IMR-90 (cell line): Measurements from ENCODE around the gene KLHL7. TPM values are rescaled to one million over a fixed set of nuclear protein-coding genes. Genes with fewer than 3 reads are reported as not detected.
A peak's percentile ranks its signal among the peaks of the same experiment; 100 is the strongest.

Experiments used
- ATAC-seq: fragments of 200-7000 bp; cut with Tn5 transposase; 2 replicates; pipeline ENCODE4 v1.9.1; 2020; ENCODE audit warnings: low read depth, mild to moderate bottlenecking, moderate library complexity
- BruUV-seq: library from RNA; stranded (reverse); fragments of 400-500 nt; replicated peaks from 2 replicates; lab custom pipeline; 2021; lab: Mats Ljungman, UMichigan
- CTCF ChIA-PET: fragments of 300-600 bp; formaldehyde crosslinking; extraction: SDS; loops from one replicate; lab custom pipeline; 2021; ENCODE audit warnings: antibody characterized with exemption; lab: Yijun Ruan, JAX
- POLR2A ChIA-PET: fragments of 300-600 bp; sonication (Branson Sonifier 250); formaldehyde crosslinking; loops from one replicate; lab custom pipeline; 2022; ENCODE audit warnings: antibody characterized with exemption; ENCODE audit not compliant: unreplicated experiment; lab: Charles Lee
- DNase-seq: peaks from one replicate; pipeline ENCODE4 v3.0.0; 2013
- H2AFZ ChIP-seq: replicated peaks from 2 replicates; pipeline ENCODE3; 2013; ENCODE audit warnings: low read length, mild to moderate bottlenecking; ENCODE audit not compliant: poor library complexity
- H2AK5ac ChIP-seq: 2 replicates; pipeline ENCODE4 v1.6.1; 2013; ENCODE audit warnings: low read depth, low read length, inconsistent platforms
- H2AK9ac ChIP-seq: replicated peaks from 2 replicates; pipeline ENCODE3; 2013; ENCODE audit warnings: mild to moderate bottlenecking, low read depth, low read length, moderate library complexity; ENCODE audit not compliant: poor library complexity
- H2BK120ac ChIP-seq: 2 replicates; pipeline ENCODE4 v1.6.1; 2013; ENCODE audit warnings: low read depth, low read length, inconsistent platforms
- H2BK15ac ChIP-seq: 3 replicates; pipeline ENCODE4 v1.6.1; 2013; ENCODE audit warnings: low read depth, low read length, inconsistent platforms
- H2BK20ac ChIP-seq: 2 replicates; pipeline ENCODE4 v1.6.1; 2013; ENCODE audit warnings: low read depth, mild to moderate bottlenecking, inconsistent platforms, low read length, moderate library complexity
- H2BK5ac ChIP-seq: 2 replicates; pipeline ENCODE4 v1.6.1; 2013; ENCODE audit warnings: mild to moderate bottlenecking, low read depth, low read length, inconsistent platforms; ENCODE audit not compliant: poor library complexity, severe bottlenecking
- H3K14ac ChIP-seq: replicated peaks from 2 replicates; pipeline ENCODE4 v1.6.1; 2013; ENCODE audit warnings: low read depth, low read length, inconsistent platforms
- H3K18ac ChIP-seq: 2 replicates; pipeline ENCODE4 v1.6.1; 2013; ENCODE audit warnings: low read depth, low read length, control low read depth
- H3K23ac ChIP-seq: 2 replicates; pipeline ENCODE4 v1.6.1; 2013; ENCODE audit warnings: low read depth, low read length, inconsistent platforms
- H3K27ac ChIP-seq: 2 replicates; pipeline ENCODE4 v1.5.1; 2013; ENCODE audit warnings: mild to moderate bottlenecking, control low read depth, low read length; ENCODE audit not compliant: insufficient read depth
- H3K27me3 ChIP-seq: 2 replicates; pipeline ENCODE4 v1.6.1; 2013; ENCODE audit warnings: low read length; ENCODE audit not compliant: control insufficient read depth, insufficient read depth
- H3K36me3 ChIP-seq: 2 replicates; pipeline ENCODE4 v1.6.1; 2013; ENCODE audit warnings: low read length, mixed read lengths; ENCODE audit not compliant: control insufficient read depth, insufficient read depth
- H3K4ac ChIP-seq: 2 replicates; pipeline ENCODE4 v1.6.1; 2013; ENCODE audit warnings: low read depth, low read length, inconsistent platforms
- H3K4me1 ChIP-seq: 2 replicates; pipeline ENCODE4 v1.6.1; 2013; ENCODE audit warnings: low read length, mixed read lengths; ENCODE audit not compliant: control insufficient read depth, insufficient read depth
- H3K4me2 ChIP-seq: 2 replicates; pipeline ENCODE4 v1.6.1; 2013; ENCODE audit warnings: low read depth, mild to moderate bottlenecking, control low read depth, low read length, moderate library complexity
- H3K4me3 ChIP-seq: 2 replicates; pipeline ENCODE4 v1.5.1; 2013; ENCODE audit warnings: low read depth, mild to moderate bottlenecking, control low read depth, low read length, moderate library complexity; ENCODE audit not compliant: insufficient read depth
- H3K56ac ChIP-seq: 2 replicates; pipeline ENCODE4 v1.6.1; 2013; ENCODE audit warnings: low read length, inconsistent platforms; ENCODE audit not compliant: insufficient read depth; ENCODE audit errors: extremely low read depth
- H3K79me1 ChIP-seq, 2 experiments: 2 replicates each; pipeline ENCODE4 v1.6.1; 2013; ENCODE audit warnings: low read length in 2 of 2, inconsistent platforms in 1 of 2, low read depth in 1 of 2
- H3K9ac ChIP-seq: 2 replicates; pipeline ENCODE4 v1.6.1; 2013; ENCODE audit warnings: low read depth, low read length, control low read depth
- H3K9me1 ChIP-seq: 2 replicates; pipeline ENCODE4 v1.6.1; 2013; ENCODE audit warnings: low read length, inconsistent platforms; ENCODE audit not compliant: insufficient read depth
- H3K9me3 ChIP-seq: 2 replicates; pipeline ENCODE4 v1.6.1; 2013; ENCODE audit warnings: low read length; ENCODE audit not compliant: control insufficient read depth, insufficient read depth
- H4K20me1 ChIP-seq: 2 replicates; pipeline ENCODE4 v1.6.1; 2013; ENCODE audit warnings: low read length, inconsistent platforms; ENCODE audit not compliant: insufficient read depth
- H4K5ac ChIP-seq: 2 replicates; pipeline ENCODE4 v1.6.1; 2013; ENCODE audit warnings: mild to moderate bottlenecking, low read depth, low read length, control low read depth
- H4K8ac ChIP-seq, 2 experiments: 2 replicates each; pipeline ENCODE4 v1.6.1; 2013; ENCODE audit warnings: low read depth in 2 of 2, low read length in 2 of 2, control low read depth in 1 of 2, inconsistent platforms in 1 of 2
- H4K91ac ChIP-seq: 2 replicates; pipeline ENCODE4 v1.6.1; 2013; ENCODE audit warnings: low read depth, low read length, inconsistent platforms; ENCODE audit not compliant: insufficient read depth
- BHLHE40 ChIP-seq: fragments of 150-350 bp; IDR thresholded peaks from 2 replicates; pipeline ENCODE4 v1.6.1; 2016; ENCODE audit warnings: mild to moderate bottlenecking, low read depth, low read length
- CTCF ChIP-seq: conservative IDR thresholded peaks from 2 replicates; pipeline ENCODE4 v1.5.1; 2012; ENCODE audit warnings: mild to moderate bottlenecking, low read depth, low read length, improper control_type of control experiment
- FOS ChIP-seq: fragments of 150-350 bp; IDR thresholded peaks from 2 replicates; pipeline ENCODE4 v1.6.1; 2016; ENCODE audit warnings: low read depth, low read length
- NFE2L2 ChIP-seq: fragments of 150-350 bp; IDR thresholded peaks from 2 replicates; pipeline ENCODE4 v1.6.1; 2016; ENCODE audit warnings: low read depth, mild to moderate bottlenecking, low read length
- POLR2A ChIP-seq: IDR thresholded peaks from 2 replicates; pipeline ENCODE4 v1.6.1; 2012; ENCODE audit warnings: mild to moderate bottlenecking, low read depth, low read length
- RFX5 ChIP-seq: IDR thresholded peaks from 2 replicates; pipeline ENCODE4 v1.8.0; 2012; ENCODE audit warnings: low read depth, mild to moderate bottlenecking, low read length, moderate library complexity
- USF2 ChIP-seq: fragments of 150-350 bp; IDR thresholded peaks from 2 replicates; pipeline ENCODE4 v1.6.1; 2017; ENCODE audit warnings: mild to moderate bottlenecking, antibody characterized with exemption, low read length, low read depth
- WGBS, 2 experiments: methylation state at CpG; one replicate each; pipeline versions ENCODE4 v1.1.5 to v1.1.7; 2013; ENCODE audit warnings: missing lambda C conversion rate in 2 of 2; ENCODE audit not compliant: insufficient read length in 1 of 2; ENCODE audit errors: extremely low coverage in 2 of 2; 5-methylcytosine and 5-hydroxymethylcytosine counted together
- dilution Hi-C: fragments of 300-500 bp; cut with HindIII; formaldehyde crosslinking; loops from one replicate; pipeline ENCODE4 v1.14.3; 2018; ENCODE audit warnings: low sequenced_read_pairs; ENCODE audit not compliant: unreplicated experiment
- in situ Hi-C: fragments of 300-500 bp; cut with MboI; formaldehyde crosslinking; loops from 3 replicates; pipeline ENCODE4 v1.14.3; 2019; ENCODE audit warnings: low sequenced_read_pairs, inconsistent platforms, mixed read lengths
- intact Hi-C: fragments of 100-400 bp; cut with micrococcal nuclease; formaldehyde crosslinking; loops from 2 replicates; pipeline ENCODE4 v1.10.0; 2022
- polyA plus RNA-seq, 3 experiments: library from polyadenylated mRNA; depleted of rRNA; stranded (reverse); fragments of >200 nt; gene quantifications; 2 replicates each; pipeline ENCODE4 v1.2.3, GENCODE V29; 2012; ENCODE audit warnings: low replicate concordance in 1 of 3
- total RNA-seq: library from RNA; depleted of rRNA; stranded (reverse); fragments of >200 nt; gene quantifications from 2 replicates; pipeline ENCODE4 v1.2.3, GENCODE V29; 2012

KLHL7 gene
- total and polyA plus RNA-seq, 2 of the 4 experiments (the other 2 are of a cell fraction) = 24.6 to 29.2 TPM

GRCh38 chr7:23205909-23206767, 100.6 kb downstream of the KLHL7 start:
- H3K9ac ChIP-seq = no peak overlapping the region
- POLR2A ChIA-PET = no interaction called here

More at GRCh38 chr7:23205909-23206767, 100.6 kb downstream of the KLHL7 start:
- dilution Hi-C loops = no loop called here
- no peak overlapping the region for H3K4me2 ChIP-seq
- H2BK20ac ChIP-seq = no peak overlapping the region
- H4K20me1 ChIP-seq = no peaks in the 10 kb centered on the region
- H3K79me1 ChIP-seq = no peaks in the 10 kb centered on the region
- H2BK120ac ChIP-seq = no peak overlapping the region
- H4K8ac ChIP-seq = no peak overlapping the region
- no peak for ATAC-seq
- H4K91ac ChIP-seq = no peak overlapping the region
- TF ChIP-seq BHLHE40 = no peak
- no peak for TF ChIP-seq RFX5
- TF ChIP-seq FOS = no peak
- no peak for TF ChIP-seq NFE2L2
- no peak for TF ChIP-seq CTCF
- TF ChIP-seq POLR2A = no peak
- no peak for TF ChIP-seq USF2
- H3K27ac ChIP-seq = no peak overlapping the region
- H3K56ac ChIP-seq = no peak overlapping the region
- no peak overlapping the region for H3K18ac ChIP-seq
- no peaks in the 10 kb centered on the region for H3K9me1 ChIP-seq
- WGBS, 2 experiments = 59% methylated on average over 29 of the region's 76 CpGs; no CpG with 5 or more reads in 1 of the 2 experiments
- no peak for DNase-seq
- CTCF ChIA-PET = no interaction called here
- no peak overlapping the region for H3K4me3 ChIP-seq
- no peak overlapping the region for H2BK5ac ChIP-seq
- no peak overlapping the region for H2BK15ac ChIP-seq
- H3K4me1 ChIP-seq = no peaks in the 10 kb centered on the region
- no TSS peak for BruUV-seq
- in situ Hi-C loops = no loop called here
- no peak overlapping the region for H3K23ac ChIP-seq
- no peak overlapping the region for H4K5ac ChIP-seq
- no peak overlapping the region for H3K4ac ChIP-seq
- peaks cover 2% of the 10 kb centered on the region; the same call in 1 of the 2 replicates for H3K27me3 ChIP-seq
- peaks cover 2% of the 10 kb centered on the region; the same call in 1 of the 2 replicates for H3K9me3 ChIP-seq
- no peak overlapping the region for H2AK5ac ChIP-seq
- H2AFZ ChIP-seq = peak overlapping the region; percentile 15
- H3K14ac ChIP-seq = no peak overlapping the region
- 0 out of 2 replicates have a peak, but pooled peaks cover 5% of the 10 kb centered on the region for H3K36me3 ChIP-seq
- no peak overlapping the region for H2AK9ac ChIP-seq
- intact Hi-C loops = no loop called here
